Lower leg skin (tissue), 3 donors: ENCODE measurements around the gene LRRC41.
"Not testable (repeated sequence)": the region's sequence is repeated elsewhere in the genome, so short reads cannot be mapped to it uniquely, and the experiment has no call there.

Experiments
- POLR2A ChIP-seq, 2 donors: fragments of 450-650 bp; IDR thresholded peaks; one replicate each; pipeline ENCODE4 v1.6.1; 2016 to 2017; ENCODE audit warnings: antibody characterized with exemption in 2 of 2, mild to moderate bottlenecking in 1 of 2, moderate library complexity in 1 of 2
- TF ChIP-seq, protein P1 (sequence below), 3 donors: fragments of 450-650 bp; IDR thresholded peaks; one replicate each; pipeline ENCODE4 v1.5.1; 2016; ENCODE audit warnings: antibody characterized with exemption in 3 of 3, mild to moderate bottlenecking in 3 of 3, moderate library complexity in 2 of 3

DNA sequence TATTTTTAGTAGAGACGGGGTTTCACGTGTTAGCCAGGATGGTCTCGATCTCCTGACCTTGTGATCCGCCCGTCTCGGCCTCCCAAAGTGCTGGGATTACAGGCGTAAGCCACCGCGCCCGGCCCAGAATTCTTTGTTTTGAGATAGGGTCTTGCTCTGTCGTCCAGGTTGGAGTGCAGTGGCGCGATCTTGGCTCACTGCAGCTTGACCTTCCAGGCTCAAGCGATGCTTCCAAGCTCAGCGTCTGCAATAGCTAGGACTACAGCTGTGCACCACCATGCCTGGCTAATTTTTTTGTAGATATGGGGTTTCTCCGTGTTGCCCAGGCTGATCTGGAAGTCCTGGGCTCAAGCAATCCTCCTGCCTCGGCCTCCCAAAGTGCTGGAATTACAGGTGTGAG is 57.3 kb downstream of the LRRC41 start:
- TF ChIP-seq, protein P1, sequence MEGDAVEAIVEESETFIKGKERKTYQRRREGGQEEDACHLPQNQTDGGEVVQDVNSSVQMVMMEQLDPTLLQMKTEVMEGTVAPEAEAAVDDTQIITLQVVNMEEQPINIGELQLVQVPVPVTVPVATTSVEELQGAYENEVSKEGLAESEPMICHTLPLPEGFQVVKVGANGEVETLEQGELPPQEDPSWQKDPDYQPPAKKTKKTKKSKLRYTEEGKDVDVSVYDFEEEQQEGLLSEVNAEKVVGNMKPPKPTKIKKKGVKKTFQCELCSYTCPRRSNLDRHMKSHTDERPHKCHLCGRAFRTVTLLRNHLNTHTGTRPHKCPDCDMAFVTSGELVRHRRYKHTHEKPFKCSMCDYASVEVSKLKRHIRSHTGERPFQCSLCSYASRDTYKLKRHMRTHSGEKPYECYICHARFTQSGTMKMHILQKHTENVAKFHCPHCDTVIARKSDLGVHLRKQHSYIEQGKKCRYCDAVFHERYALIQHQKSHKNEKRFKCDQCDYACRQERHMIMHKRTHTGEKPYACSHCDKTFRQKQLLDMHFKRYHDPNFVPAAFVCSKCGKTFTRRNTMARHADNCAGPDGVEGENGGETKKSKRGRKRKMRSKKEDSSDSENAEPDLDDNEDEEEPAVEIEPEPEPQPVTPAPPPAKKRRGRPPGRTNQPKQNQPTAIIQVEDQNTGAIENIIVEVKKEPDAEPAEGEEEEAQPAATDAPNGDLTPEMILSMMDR (IDR thresholded peaks at IDR 0.05): not testable (repeated sequence)
- TF ChIP-seq POLR2A (IDR thresholded peaks at IDR 0.05): not testable (repeated sequence)
